OCI-LY3 (cell line): ENCODE results near the gene CUX1.

Experiments
- EZH2phosphoT487 ChIP-seq: fragments of 200-600 bp; shearing (Covaris generic); IDR thresholded peaks from 2 replicates; pipeline ENCODE4 v1.6.1; 2018; ENCODE audit warnings: antibody characterized with exemption, mixed run types, low read depth
- TF ChIP-seq, protein P1 (sequence below): fragments of 200-600, 300-600 bp; sonication (generic); IDR thresholded peaks from 2 replicates; pipeline ENCODE4 v1.5.1; 2014; ENCODE audit warnings: antibody characterized with exemption, low read length, low read depth

DNA sequence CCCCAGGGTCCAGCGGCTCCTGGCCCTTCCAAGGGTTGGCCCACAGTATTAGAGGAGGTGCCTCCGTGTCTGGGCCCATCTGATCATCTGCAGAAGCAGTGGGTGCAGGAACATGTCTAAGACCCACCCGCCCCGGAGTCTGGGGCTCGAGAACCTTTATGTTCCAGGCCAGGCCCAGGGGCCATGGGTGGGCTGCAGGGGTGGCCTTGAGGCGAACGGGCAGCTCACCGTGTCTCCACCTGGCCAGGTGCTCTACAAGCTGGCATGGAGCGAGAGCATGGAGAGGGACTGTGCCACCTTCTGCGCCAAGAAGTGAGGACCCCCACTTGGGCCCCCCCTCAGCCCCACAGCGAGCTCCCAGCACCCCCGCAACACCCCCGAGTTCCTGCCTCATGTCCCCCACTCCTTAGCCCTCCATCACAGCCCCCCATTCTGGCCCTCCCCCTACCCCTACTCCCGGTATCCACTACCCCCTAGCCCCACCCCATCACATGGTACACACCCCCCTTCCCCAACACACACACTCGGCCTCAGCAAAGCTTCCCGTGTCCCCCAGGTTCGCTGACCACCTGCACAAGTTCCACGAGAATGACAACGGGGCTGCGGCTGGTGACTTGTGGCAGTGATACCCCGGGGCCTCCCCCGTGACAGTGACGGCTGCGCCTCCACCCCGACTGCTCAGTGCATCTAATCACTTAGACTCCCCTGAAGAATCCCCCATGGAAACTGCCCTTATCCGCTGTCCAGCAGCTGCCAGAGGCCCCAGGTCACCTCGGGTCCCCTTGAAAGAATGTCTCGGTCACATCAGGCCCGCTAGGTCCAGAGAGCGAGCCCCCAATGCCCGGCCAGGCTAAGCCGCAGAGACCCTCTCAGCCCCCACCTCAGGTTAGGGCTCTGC is 465.3 kb downstream of the CUX1 start:
- TF ChIP-seq, protein P1, sequence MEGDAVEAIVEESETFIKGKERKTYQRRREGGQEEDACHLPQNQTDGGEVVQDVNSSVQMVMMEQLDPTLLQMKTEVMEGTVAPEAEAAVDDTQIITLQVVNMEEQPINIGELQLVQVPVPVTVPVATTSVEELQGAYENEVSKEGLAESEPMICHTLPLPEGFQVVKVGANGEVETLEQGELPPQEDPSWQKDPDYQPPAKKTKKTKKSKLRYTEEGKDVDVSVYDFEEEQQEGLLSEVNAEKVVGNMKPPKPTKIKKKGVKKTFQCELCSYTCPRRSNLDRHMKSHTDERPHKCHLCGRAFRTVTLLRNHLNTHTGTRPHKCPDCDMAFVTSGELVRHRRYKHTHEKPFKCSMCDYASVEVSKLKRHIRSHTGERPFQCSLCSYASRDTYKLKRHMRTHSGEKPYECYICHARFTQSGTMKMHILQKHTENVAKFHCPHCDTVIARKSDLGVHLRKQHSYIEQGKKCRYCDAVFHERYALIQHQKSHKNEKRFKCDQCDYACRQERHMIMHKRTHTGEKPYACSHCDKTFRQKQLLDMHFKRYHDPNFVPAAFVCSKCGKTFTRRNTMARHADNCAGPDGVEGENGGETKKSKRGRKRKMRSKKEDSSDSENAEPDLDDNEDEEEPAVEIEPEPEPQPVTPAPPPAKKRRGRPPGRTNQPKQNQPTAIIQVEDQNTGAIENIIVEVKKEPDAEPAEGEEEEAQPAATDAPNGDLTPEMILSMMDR, result no peak
- TF ChIP-seq EZH2phosphoT487, result no peak
